NCI-H2081 (cell line): Measurements from ENCODE around the gene CBFA2T3.
"Not testable (repeated sequence)": the region's sequence is repeated elsewhere in the genome, so short reads cannot be mapped to it uniquely, and the experiment has no call there.

Experiments
- DNase-seq, 2 experiments: peaks; one replicate each; lab custom pipeline; 2025; lab: John Stamatoyannopoulos, UW

The CBFA2T3 gene

GRCh38 chr16:88907768-88908167 lies 69.2 kb downstream of the CBFA2T3 start:
- DNase-seq, result no peak

GRCh38 chr16:88906535-88907105 lies 70.4 kb downstream of the CBFA2T3 start:
- no peak for DNase-seq

- DNase-seq, result no peak
Observed at GRCh38 chr16:88906020-88906419, 71.0 kb downstream of the CBFA2T3 start.

GRCh38 chr16:88905563-88905962 lies 71.4 kb downstream of the CBFA2T3 start:
- no peak for DNase-seq

GRCh38 chr16:88904676-88905365 lies 72.2 kb downstream of the CBFA2T3 start:
- no peak for DNase-seq

GRCh38 chr16:88903267-88903666 lies 73.7 kb downstream of the CBFA2T3 start:
- DNase-seq, result no peak

- no peak for DNase-seq
Observed at GRCh38 chr16:88902744-88903143, 74.3 kb downstream of the CBFA2T3 start.

GRCh38 chr16:88901718-88902337 lies 75.2 kb downstream of the CBFA2T3 start:
- no peak for DNase-seq

GRCh38 chr16:88900662-88901052 lies 76.3 kb downstream of the CBFA2T3 start:
- DNase-seq, result no peak

- DNase-seq, result no peak
Observed at GRCh38 chr16:88899901-88900661, 76.9 kb downstream of the CBFA2T3 start.

- no peak for DNase-seq
Observed at GRCh38 chr16:88897696-88898425, 79.1 kb downstream of the CBFA2T3 start.

GRCh38 chr16:88896238-88897070 lies 80.6 kb downstream of the CBFA2T3 start:
- no peak for DNase-seq

GRCh38 chr16:88895335-88895734 lies 81.7 kb downstream of the CBFA2T3 start:
- DNase-seq, result no peak

- no peak for DNase-seq
Observed at GRCh38 chr16:88894681-88895300, 82.2 kb downstream of the CBFA2T3 start.

GRCh38 chr16:88894266-88894665 lies 82.7 kb downstream of the CBFA2T3 start:
- not testable (repeated sequence) for DNase-seq

GRCh38 chr16:88893127-88893968 lies 83.7 kb downstream of the CBFA2T3 start:
- DNase-seq, result no peak

GRCh38 chr16:88892065-88892464 lies 84.9 kb downstream of the CBFA2T3 start:
- DNase-seq, result no peak

- DNase-seq, result no peak
Observed at GRCh38 chr16:88891083-88891482, 85.9 kb downstream of the CBFA2T3 start.

GRCh38 chr16:88889702-88890352 lies 87.2 kb downstream of the CBFA2T3 start:
- not testable (repeated sequence) for DNase-seq
